ENCODE data around the gene PLA2G6. TPM values are rescaled to one million over a fixed set of nuclear protein-coding genes. Genes with fewer than 3 reads are reported as not detected.
"Not testable (repeated sequence)": the region's sequence is repeated elsewhere in the genome, so short reads cannot be mapped to it uniquely, and the experiment has no call there.

Gene PLA2G6
- total RNA-seq, 2 experiments from 2014 or later: 25.5 to 28.4 TPM

DNA sequence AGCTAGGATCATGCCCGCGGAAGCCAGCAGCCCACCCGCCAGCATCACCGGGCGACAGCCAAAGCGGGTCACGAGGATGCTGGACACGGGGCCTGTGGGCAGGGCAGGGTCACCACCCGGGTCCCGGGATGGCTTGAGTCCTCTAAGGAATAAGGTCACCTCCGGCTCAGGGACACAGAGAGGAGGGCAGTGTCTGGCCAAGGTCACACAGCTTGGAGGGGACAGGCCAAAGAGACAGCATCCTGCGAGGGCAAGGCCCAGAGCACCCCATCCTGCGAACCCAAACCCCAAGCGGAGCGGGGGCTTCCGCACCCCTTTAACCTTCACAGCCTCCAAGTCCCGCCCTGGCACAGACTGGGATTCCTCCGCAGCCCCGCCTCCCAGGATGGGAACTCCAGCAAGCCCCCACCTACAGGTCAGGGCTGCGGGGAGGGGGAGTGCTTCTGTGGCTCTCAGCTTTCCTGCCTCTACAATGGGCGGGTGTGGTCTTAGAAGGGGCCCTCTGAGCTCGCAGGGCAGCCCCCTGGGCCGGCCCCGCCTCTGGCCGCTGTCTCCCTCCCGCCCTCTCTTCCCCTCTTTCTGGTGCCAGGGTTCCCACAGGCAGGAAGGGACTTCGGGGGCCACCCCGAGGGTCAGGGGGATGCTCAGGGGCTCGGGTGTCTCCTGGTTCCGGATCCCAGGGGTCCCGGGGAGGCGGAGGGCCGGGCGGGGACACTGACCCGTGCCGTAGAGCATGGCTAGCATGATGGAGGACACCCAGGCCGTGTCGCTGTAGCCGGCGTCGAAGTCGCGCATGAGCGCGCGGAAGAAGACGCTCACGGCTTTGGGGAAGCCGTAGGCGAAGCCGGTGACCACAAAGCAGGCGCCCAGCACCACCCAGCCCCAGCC is 99.4 kb downstream of the PLA2G6 start:
- ChIA-PET CTCF (interaction anchor here (0.5 kb wide), 1 partner anchor 54 kb away, joined by 4 read pairs; no protein-coding TSS in a partner anchor), POLR2A (no interaction called here)

DNA sequence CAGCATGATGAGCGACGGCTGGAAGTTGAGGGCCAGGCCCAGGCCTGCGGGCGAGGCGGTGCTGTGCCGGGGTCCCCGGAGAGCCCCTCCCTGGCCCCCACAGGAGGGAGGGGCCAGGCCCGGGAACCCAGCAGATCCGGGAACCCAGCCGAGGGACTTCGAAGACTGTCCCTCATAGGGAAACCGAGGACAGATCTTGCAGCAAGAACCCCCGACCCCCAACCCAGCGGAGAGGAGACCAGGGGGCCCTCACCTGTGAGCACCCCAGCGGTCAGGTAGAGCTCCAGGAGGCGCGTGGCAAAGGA is 100.0 kb downstream of the PLA2G6 start:
- ChIA-PET CTCF (no interaction called here), POLR2A (no interaction called here)

DNA sequence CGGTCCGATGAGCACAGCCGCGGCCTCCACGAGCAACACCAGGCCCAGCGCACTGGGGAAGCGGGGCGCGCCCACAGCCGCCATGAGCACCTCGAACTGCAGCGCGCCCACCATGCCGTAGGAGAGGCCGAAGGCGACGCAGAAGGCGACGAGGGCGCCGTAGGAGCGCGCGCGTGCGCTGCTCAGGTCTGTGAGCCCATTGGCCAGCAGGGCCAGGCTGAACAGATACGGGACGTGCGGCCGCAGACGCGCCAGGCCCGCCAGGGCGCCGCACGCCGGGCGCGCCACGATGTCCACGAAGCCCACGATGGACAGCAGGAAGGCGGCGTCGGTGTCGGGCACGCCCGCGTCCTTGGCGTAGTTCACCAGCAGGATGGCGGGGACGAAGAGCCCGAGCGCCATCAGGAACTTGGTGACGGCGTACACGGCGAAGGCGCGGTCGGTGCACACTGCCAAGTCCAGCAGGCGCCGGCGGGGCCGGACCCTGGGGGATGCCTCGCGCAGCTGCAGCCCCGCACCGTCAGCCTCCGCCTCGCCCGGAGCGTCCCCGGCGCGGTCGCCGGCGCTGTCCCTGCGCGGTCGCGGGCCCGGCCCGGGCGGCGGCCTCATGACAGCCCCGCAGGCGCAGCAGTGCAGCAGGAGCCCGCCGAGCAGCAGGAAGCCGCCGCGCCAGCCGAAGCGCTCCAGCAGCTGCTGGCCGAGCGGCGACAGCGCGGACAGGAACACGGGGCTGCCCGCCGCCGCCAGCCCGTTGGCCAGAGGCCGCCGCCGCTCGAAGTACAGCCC is 100.6 kb downstream of the PLA2G6 start:
- ChIA-PET POLR2A (no interaction called here), CTCF (no interaction called here)

DNA sequence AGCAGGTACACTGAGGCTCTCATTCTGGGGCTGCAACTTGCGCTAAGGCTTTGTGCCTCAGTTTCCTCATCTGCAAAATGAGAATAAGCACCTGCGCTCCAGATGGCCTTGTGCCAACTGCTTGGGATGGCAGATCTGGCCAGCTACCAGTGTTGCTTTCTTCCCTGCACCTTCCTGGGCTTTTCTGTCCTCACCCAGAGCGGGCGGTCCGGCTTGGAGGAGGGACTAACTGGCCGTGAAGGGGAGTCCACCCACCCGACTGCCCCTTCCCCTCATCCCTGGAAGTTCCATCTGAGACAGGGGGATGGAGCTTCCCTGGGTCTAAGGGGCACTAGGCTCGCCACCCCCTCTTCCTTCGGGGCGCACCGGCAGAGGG is 101.2 kb downstream of the PLA2G6 start:
- CTCF ChIA-PET: no interaction called here
- POLR2A ChIA-PET: no interaction called here

DNA sequence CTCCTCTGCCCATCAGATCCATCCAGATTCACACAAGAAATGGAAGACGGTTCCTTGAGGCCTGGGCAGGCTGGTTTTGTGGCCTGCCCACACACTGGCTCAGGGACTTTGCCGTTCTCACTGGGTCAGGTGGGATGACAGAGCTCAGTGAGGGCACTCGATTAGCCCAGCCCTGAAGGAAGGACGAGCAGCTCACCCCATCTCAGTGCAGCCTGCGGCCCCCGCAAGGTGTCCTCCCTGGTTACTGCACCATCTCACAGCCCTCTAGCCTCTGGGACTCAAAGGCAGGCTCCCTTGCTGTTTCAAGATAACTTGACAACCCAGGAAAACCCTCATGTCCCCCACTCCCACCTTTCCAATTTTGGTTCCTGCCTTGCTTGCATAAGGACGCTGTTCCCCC is 101.8 kb downstream of the PLA2G6 start:
- POLR2A ChIA-PET: no interaction called here
- CTCF ChIA-PET: interaction anchor here (0.6 kb wide), 1 partner anchor 626 kb away, joined by 4 read pairs; no protein-coding TSS in a partner anchor

DNA sequence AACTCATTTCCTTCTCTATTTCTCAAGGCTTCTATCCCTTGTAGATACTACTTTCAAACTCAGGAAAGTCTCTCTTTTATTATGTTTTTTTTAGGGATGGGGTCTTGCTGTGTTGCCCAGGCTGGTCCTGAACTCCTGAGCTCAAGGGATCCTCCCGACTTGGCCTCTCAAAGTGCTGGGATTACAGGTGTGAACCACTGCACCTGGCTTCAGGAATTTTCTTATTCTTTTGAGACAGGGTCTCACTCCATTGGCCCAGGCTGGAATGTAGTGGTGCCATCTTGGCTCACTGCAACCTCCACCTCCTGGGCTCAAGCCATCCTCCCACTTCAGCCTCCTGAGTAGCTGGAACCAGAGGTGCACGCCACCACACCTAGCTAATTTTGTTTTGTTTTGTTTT is 102.4 kb downstream of the PLA2G6 start:
- POLR2A ChIA-PET: not testable (repeated sequence)
- CTCF ChIA-PET: interaction anchor here (0.6 kb wide), 1 partner anchor 626 kb away, joined by 4 read pairs; no protein-coding TSS in a partner anchor

DNA sequence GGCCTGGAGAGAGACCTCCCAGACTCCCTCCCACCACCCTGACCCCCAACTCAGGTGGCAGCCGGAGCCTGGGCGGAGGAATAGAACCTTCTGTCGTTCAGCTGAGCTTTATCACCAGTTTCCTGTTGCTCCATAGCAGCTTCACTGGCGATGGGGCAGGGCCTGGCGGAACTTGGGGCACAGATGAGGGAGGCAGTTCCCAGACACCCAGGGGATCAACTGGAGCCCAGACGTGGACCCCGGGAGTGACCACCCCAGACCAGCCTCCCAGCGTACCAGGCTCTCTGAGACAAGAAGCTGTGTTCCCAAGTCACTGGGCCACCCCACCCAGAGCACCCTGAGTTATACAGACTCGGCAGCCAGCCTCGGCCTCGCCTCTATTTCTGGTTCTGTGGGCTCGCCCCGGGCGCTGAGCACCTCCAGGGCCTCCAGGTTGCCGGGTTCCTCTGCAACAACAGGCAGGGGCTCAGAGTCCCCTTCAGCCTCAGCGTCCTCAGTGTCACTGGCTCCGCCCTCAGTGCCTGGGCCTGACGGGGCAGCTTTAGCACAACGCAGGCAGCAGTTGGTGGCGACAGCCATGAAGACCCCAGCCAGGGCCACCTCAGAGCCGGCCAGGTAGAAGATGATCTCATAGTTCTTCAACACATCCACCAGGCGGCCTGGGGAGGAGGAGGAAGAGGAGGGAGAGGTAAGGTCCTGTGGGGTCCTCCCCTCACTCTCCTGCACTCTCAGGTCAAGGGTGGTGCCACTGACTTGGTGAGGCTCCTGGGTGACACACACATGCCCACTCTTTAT is 103.4 kb downstream of the PLA2G6 start:
- CTCF ChIA-PET: no interaction called here
- POLR2A ChIA-PET: no interaction called here

DNA sequence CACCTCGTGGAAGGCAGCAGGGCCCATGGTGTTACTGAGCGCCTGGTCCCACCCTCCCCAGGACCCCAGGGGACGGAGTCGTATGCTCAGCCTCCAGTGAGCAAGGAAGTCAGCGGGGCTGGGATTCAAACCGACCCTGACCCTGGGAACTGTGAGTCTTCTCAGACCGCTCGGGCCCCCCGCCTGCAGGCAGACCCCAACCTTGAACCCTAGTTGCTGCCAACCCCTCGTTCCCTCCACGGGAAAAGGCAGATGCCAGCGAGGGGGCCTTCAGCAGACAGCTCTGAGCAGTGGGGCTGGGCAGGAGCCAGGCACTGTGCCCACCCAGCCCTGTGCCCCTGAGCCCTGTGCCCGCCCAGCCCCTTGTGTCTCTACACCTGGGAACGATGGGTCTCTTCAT is 104.0 kb downstream of the PLA2G6 start:
- ChIA-PET POLR2A (no interaction called here), CTCF (no interaction called here)

DNA sequence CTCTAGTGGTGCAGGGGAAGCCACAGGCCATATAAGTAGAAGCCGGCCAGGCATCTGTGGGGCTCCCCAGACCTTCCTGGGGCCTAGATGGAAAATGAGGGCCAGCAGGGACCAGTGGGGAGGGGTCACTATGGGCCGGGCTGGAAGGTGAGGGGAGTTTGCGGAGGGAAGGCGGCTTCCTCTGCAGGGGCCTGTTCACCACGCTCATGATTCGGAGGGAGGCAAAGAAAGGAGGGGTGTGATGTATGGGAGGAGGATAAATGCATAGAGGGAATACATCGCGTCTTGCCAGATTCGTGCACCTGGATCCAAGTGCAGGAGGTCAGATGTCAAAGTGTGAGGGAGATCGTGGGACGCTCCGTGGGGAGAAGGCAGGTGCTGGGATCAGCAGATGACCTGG is 104.5 kb downstream of the PLA2G6 start:
- ChIA-PET CTCF (no interaction called here), POLR2A (no interaction called here)

DNA sequence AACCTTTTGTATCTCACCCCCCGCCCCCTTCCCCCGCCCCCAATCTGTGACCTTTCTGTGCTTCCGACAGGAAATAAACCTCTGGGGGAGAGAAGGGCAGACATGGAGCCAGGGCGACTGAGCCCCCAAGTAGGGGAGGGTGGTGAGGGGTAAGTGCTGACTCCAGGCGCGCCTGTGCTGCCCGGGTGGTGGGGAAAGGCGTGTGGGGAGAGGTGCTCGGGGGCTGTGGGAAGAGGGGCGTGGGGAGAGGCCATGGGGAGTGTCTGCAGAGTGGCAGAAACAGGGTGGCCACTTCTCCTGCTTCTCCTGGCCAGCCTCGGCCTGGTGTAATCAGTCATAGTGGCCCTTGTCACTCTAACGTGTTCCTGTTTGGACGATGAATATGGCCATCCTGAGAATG is 105.7 kb downstream of the PLA2G6 start:
- ChIA-PET POLR2A (no interaction called here), CTCF (no interaction called here)

DNA sequence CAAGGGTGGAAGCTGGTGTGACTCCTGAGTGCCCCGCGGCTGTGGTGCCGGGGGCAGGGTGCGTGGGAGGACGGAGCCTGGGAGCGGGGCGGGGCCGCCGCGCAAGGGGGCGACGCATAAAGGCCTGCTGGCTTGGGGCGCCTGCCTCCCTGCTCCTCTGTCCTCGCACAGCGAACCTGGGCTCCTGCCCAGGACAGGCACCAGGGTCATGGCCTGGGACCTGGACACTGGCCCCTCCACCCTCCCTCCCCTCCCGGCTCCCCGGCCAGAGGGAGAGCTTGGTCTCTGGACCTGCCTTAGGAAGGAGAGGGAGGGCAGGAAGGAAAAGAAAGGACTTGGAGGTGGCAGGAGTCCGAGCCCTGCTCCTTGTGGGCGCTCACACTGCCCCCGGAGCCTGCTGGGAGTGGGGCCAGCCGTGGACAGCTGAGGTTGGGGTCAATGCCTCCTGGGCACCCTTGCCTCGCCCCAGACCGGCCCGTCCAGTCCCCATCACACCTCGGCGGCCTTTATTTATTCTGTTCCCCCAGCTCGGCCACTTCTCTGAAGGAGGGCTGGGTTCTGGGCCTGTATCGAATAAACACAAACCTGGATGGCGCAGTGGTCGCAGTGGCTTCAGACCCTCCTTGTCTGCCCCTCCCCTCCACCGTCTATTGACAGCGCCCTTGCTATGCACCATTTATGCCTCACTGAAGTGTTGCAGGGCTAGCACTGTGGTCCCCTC is 106.4 kb downstream of the PLA2G6 start:
- ChIA-PET POLR2A (no interaction called here), CTCF (no interaction called here)

DNA sequence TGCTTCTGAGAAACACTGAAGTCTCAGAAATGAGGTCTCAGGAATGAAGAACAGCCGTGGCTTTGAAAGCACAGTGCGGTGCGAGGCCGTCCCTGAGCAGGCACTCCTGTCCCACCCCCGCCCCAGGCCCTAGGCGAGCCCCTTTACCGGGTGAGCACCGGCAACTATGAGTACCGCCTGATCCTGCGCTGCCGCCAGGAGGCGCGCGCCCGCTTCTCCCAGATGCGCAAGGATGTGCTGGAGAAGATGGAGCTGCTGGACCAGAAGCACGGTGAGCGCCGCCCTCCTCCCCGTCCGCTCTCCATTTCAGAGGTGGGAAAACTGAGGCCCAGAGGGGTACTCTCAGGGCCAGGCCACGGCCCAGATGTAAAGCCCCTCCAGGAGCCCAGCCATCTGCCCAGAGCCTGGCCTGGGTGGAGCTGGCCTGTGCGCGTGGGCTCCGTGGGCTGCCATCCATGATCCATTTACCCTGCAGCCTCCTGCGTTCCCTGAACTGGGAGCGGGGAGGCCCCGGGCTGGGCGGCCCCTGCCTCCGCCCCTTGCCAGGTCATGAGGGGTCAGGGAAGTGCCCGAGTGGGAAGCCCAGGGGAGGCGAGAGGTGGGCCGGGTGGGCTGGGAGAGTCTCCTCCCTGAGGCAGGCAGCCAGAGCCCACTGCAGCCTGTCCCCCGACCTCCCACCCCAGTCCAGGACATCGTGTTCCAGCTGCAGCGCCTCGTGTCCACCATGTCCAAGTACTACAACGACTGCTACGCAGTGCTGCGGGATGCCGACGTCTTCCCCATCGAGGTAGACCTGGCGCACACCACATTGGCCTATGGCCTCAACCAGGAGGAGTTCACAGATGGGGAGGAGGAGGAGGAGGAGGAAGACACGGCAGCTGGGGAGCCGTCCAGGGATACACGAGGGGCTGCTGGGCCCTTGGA is 107.2 kb downstream of the PLA2G6 start:
- CTCF ChIA-PET: no interaction called here
- POLR2A ChIA-PET: no interaction called here

DNA sequence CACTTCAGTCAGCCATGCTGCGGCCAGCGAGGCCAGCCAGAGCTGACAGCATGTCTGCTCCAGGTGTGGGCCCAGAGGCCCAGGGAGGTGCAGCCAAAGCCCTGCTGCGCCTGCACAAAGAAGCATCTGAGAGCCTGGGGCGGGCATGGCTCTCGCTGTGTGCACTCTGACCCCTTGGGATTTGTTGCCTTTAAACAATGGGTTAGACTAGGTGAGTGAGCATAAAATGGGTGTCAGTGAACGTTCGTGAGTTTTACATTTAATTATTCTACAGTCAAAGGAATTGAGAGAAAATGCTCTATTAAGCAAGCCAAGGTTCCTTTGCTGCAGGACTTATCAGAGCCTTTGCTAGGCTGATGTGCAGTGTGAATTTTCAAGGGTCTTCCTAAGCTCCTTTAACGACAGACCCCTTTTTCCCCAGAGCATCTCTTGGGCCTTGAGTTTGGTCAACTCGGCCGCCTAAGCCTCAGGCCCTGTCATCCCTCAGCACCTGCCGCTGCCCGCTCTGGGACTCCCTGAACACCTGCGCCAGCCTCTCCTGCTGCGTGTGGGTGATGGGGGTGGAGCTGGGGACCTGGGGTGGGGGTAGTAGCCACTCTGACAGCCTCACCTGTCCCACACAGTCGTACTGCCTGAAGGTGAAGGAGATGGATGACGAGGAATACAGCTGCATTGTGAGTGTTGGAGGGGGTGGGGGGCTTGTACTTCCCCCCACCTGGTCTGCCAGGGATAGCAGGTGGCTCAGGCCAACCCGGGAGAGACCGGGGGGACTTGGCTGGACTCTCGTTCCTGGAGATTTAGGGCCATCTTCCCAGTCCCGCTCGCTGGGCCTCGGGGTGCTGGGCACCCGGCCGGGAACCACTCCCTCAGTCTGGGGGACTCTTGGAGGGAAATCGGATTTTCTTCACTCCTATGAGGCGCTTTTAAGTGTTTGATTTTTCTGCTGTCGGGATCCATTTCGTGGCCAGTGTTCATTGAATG is 108.2 kb downstream of the PLA2G6 start:
- ChIA-PET POLR2A (no interaction called here), CTCF (no interaction called here)

DNA sequence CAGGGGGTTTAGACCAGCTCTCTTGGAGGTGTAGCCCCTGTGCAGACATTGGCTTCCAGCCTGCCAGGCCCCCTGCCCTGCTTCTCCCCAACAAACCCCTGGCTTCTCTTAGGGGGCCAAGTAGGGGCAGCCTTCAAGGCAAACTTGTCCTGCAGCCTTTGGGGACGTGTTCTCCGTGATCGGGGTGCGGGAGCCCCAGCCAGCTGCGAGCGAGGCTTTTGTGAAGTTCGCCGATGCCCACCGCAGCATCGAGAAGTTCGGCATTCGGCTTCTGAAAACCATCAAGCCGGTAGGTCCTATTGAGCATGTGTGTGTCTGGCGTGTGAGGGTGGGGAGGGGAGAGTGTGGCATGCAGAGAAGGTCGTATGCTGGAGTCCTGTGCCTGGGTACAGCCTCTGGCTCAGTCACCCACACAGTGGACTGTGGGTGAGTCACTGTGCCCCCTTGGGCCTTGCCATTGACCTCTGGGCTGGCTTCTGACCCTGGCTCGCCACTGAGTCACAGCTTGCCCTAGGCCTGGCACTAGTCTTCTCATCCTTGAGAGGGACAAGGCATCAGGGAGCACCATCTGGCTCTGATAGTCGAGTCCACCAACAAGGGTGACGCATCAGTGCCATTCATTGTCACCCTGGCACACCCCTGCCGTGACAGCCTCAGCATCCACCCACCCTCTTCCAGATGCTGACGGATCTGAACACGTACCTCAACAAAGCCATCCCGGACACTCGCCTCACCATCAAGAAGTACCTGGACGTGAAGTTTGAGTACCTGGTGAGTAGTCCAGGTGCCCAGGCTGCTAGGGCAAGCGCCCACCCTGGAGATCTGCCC is 109.1 kb downstream of the PLA2G6 start:
- ChIA-PET CTCF (interaction anchor here (2.0 kb wide), 1 partner anchor 42 kb away, joined by 6 read pairs; no protein-coding TSS in a partner anchor), POLR2A (no interaction called here)

DNA sequence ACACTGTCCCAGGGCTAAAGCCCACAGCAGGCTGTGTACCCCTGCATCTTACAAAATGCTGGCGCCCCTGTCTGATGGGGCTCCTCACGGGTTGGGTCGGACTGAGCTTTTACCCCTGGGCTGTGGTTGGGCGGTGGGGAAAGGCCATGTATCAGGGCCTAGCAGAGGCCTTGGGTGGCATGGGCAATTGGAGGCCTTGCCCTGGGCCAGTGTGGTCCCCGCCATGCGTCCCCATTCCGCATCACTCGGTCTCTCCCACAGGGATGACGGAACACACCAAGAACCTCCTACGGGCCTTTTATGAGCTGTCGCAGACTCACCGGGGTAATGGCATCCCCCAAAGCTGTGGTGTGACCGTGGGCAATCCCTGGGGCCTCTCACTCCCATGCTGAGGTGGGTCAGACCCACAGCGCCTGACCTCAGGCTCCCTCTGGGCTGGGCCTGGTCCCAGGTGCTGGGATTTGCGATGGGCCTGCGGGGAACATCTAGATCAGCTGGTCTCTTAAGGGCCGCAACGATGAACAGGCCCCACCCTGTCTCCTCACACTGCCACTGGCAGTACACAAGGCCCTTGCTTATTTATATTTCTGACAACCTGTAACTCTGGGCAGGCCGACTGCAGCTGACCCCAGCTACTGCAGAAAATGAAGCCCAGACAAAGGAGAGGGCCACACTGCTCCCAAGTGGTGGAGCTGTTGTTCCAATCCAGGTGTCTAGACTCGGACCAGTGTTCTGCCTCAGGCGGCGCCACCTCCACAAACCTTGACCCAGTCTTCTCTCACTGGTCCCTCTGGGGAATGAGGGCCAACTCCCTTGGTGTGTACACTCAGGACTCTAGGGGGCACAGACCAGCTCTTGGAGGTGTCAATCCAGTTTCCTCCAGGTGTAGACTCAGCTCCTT is 110.0 kb downstream of the PLA2G6 start:
- ChIA-PET POLR2A (no interaction called here), CTCF (interaction anchor here (1.5 to 2.0 kb wide), 2 partner anchors 19 to 43 kb away, joined by 6 read pairs; no protein-coding TSS in a partner anchor)
